Measurements from ENCODE around the gene SLC26A9. TPM values are rescaled to one million over a fixed set of nuclear protein-coding genes. Genes with fewer than 3 reads are reported as not detected.

The SLC26A9 gene
- total and polyA plus RNA-seq, 12 donors, result 0.03 to 0.11 (median 0.04) TPM; not detected in 9

- DNase-seq, result no peak
- Histone ChIP-seq H3K36me3 (replicated peaks in 1 of 2) (no peaks in the 10 kb centered on the region), H3K4me3 (no peak overlapping the region), H3K4me1 (replicated peaks in 1 of 2) (peaks cover 4 to 9% of the 10 kb centered on the region in 2 donors), H3K27ac (no peak overlapping the region), H3K27me3 (no peaks in the 10 kb centered on the region), H3K9me3 (replicated peaks in 1 of 3) (no peaks in the 10 kb centered on the region)
- no peak for TF ChIP-seq POLR2A (IDR thresholded peaks at IDR 0.05)
- no peak for TF ChIP-seq CTCF (IDR thresholded peaks at IDR 0.05)
- WGBS, 4 donors, result 66 to 72% (median 69%) methylated on average over 9 of the region's 9 CpGs
- intact Hi-C loops (cut with DNase I), result loop anchor here (2.0 to 5.0 kb wide), 2 partner anchors 121 to 122 kb away; no protein-coding TSS in a partner anchor
Measured at GRCh38 chr1:205985330-205986005, 42.2 kb upstream of the SLC26A9 start.

- no peak overlapping the region for H3K4me3 ChIP-seq
- peak; percentile 42 to 72 (median 67) for TF ChIP-seq CTCF (IDR thresholded peaks at IDR 0.05)
- TF ChIP-seq POLR2A (IDR thresholded peaks at IDR 0.05), result peak in 1 of 2 donors; percentile 31
- 25 to 38% (median 30%) methylated on average over 11 to 14 of the region's 14 CpGs for WGBS, 4 donors
- intact Hi-C loops (cut with DNase I), result loop anchor here in 1 of 2 donors (2.0 kb wide), 1 partner anchor 123 kb away; no protein-coding TSS in a partner anchor
- no peaks in the 10 kb centered on the region for H3K9me3 ChIP-seq (replicated peaks in 1 of 3)
- no peaks in the 10 kb centered on the region for H3K36me3 ChIP-seq (replicated peaks in 1 of 2)
- H3K27me3 ChIP-seq, result no peaks in the 10 kb centered on the region
- peak; percentile 73 to 95 (median 93) for DNase-seq
- peak overlapping the region in 2 of 5 donors; percentile 36 to 71 for H3K27ac ChIP-seq
- H3K4me1 ChIP-seq (replicated peaks in 1 of 2), result peaks cover 4 to 9% of the 10 kb centered on the region in 2 donors
Measured at GRCh38 chr1:205983925-205984725, 40.9 kb upstream of the SLC26A9 start.

- no peaks in the 10 kb centered on the region for H3K9me3 ChIP-seq (replicated peaks in 1 of 3)
- no peak for DNase-seq
- H3K4me1 ChIP-seq (replicated peaks in 1 of 2), result peaks cover 4 to 9% of the 10 kb centered on the region in 2 donors
- H3K4me3 ChIP-seq, result no peak overlapping the region
- H3K27ac ChIP-seq, result no peak overlapping the region
- no peaks in the 10 kb centered on the region for H3K27me3 ChIP-seq
- TF ChIP-seq POLR2A (IDR thresholded peaks at IDR 0.05) (no peak), CTCF (IDR thresholded peaks at IDR 0.05) (no peak)
- intact Hi-C loops (cut with DNase I), result no loop called here
- no peaks in the 10 kb centered on the region for H3K36me3 ChIP-seq (replicated peaks in 1 of 2)
- WGBS, 4 donors, result 93 to 100% (median 97%) methylated on average over 1 of the region's 1 CpG
Measured at GRCh38 chr1:205981257-205981656, 38.0 kb upstream of the SLC26A9 start.

- WGBS, 4 donors, result 63 to 97% (median 72%) methylated on average over 3 of the region's 3 CpGs
- no peak overlapping the region for H3K4me3 ChIP-seq
- no peak overlapping the region for H3K27ac ChIP-seq
- no peak for TF ChIP-seq CTCF (IDR thresholded peaks at IDR 0.05)
- no peak for TF ChIP-seq POLR2A (IDR thresholded peaks at IDR 0.05)
- H3K27me3 ChIP-seq, result no peaks in the 10 kb centered on the region
- no peaks in the 10 kb centered on the region for H3K9me3 ChIP-seq (replicated peaks in 1 of 3)
- H3K36me3 ChIP-seq (replicated peaks in 1 of 2), result no peaks in the 10 kb centered on the region
- intact Hi-C loops (cut with DNase I), result no loop called here
- DNase-seq, result no peak
- peaks cover 4 to 9% of the 10 kb centered on the region in 2 donors for H3K4me1 ChIP-seq (replicated peaks in 1 of 2)
Measured at GRCh38 chr1:205980237-205980870, 37.1 kb upstream of the SLC26A9 start.

All from adrenal gland (tissue), 12 donors.